IMR-90 (cell line): ENCODE measurements around the gene GPR3. TPM values are rescaled to one million over a fixed set of nuclear protein-coding genes. Genes with fewer than 3 reads are reported as not detected.

Source experiments
- ATAC-seq: fragments of 200-7000 bp; cut with Tn5 transposase; 2 replicates; pipeline ENCODE4 v1.9.1; 2020; ENCODE audit warnings: low read depth, mild to moderate bottlenecking, moderate library complexity
- BruUV-seq: library from RNA; stranded (reverse); fragments of 400-500 nt; replicated peaks from 2 replicates; lab custom pipeline; 2021; lab: Mats Ljungman, UMichigan
- CTCF ChIA-PET: fragments of 300-600 bp; formaldehyde crosslinking; extraction: SDS; loops from one replicate; lab custom pipeline; 2021; ENCODE audit warnings: antibody characterized with exemption; lab: Yijun Ruan, JAX
- POLR2A ChIA-PET: fragments of 300-600 bp; sonication (Branson Sonifier 250); formaldehyde crosslinking; loops from one replicate; lab custom pipeline; 2022; ENCODE audit warnings: antibody characterized with exemption; ENCODE audit not compliant: unreplicated experiment; lab: Charles Lee
- DNase-seq: peaks from one replicate; pipeline ENCODE4 v3.0.0; 2013
- H2AFZ ChIP-seq: replicated peaks from 2 replicates; pipeline ENCODE3; 2013; ENCODE audit warnings: low read length, mild to moderate bottlenecking; ENCODE audit not compliant: poor library complexity
- H2AK5ac ChIP-seq: 2 replicates; pipeline ENCODE4 v1.6.1; 2013; ENCODE audit warnings: low read depth, low read length, inconsistent platforms
- H2AK9ac ChIP-seq: replicated peaks from 2 replicates; pipeline ENCODE3; 2013; ENCODE audit warnings: mild to moderate bottlenecking, low read depth, low read length, moderate library complexity; ENCODE audit not compliant: poor library complexity
- H2BK120ac ChIP-seq: 2 replicates; pipeline ENCODE4 v1.6.1; 2013; ENCODE audit warnings: low read depth, low read length, inconsistent platforms
- H2BK15ac ChIP-seq: 3 replicates; pipeline ENCODE4 v1.6.1; 2013; ENCODE audit warnings: low read depth, low read length, inconsistent platforms
- H2BK20ac ChIP-seq: 2 replicates; pipeline ENCODE4 v1.6.1; 2013; ENCODE audit warnings: low read depth, mild to moderate bottlenecking, inconsistent platforms, low read length, moderate library complexity
- H2BK5ac ChIP-seq: 2 replicates; pipeline ENCODE4 v1.6.1; 2013; ENCODE audit warnings: mild to moderate bottlenecking, low read depth, low read length, inconsistent platforms; ENCODE audit not compliant: poor library complexity, severe bottlenecking
- H3K14ac ChIP-seq: replicated peaks from 2 replicates; pipeline ENCODE4 v1.6.1; 2013; ENCODE audit warnings: low read depth, low read length, inconsistent platforms
- H3K18ac ChIP-seq: 2 replicates; pipeline ENCODE4 v1.6.1; 2013; ENCODE audit warnings: low read depth, low read length, control low read depth
- H3K23ac ChIP-seq: 2 replicates; pipeline ENCODE4 v1.6.1; 2013; ENCODE audit warnings: low read depth, low read length, inconsistent platforms
- H3K27ac ChIP-seq: 2 replicates; pipeline ENCODE4 v1.5.1; 2013; ENCODE audit warnings: mild to moderate bottlenecking, control low read depth, low read length; ENCODE audit not compliant: insufficient read depth
- H3K27me3 ChIP-seq: 2 replicates; pipeline ENCODE4 v1.6.1; 2013; ENCODE audit warnings: low read length; ENCODE audit not compliant: control insufficient read depth, insufficient read depth
- H3K36me3 ChIP-seq: 2 replicates; pipeline ENCODE4 v1.6.1; 2013; ENCODE audit warnings: low read length, mixed read lengths; ENCODE audit not compliant: control insufficient read depth, insufficient read depth
- H3K4ac ChIP-seq: 2 replicates; pipeline ENCODE4 v1.6.1; 2013; ENCODE audit warnings: low read depth, low read length, inconsistent platforms
- H3K4me1 ChIP-seq: 2 replicates; pipeline ENCODE4 v1.6.1; 2013; ENCODE audit warnings: low read length, mixed read lengths; ENCODE audit not compliant: control insufficient read depth, insufficient read depth
- H3K4me2 ChIP-seq: 2 replicates; pipeline ENCODE4 v1.6.1; 2013; ENCODE audit warnings: low read depth, mild to moderate bottlenecking, control low read depth, low read length, moderate library complexity
- H3K4me3 ChIP-seq: 2 replicates; pipeline ENCODE4 v1.5.1; 2013; ENCODE audit warnings: low read depth, mild to moderate bottlenecking, control low read depth, low read length, moderate library complexity; ENCODE audit not compliant: insufficient read depth
- H3K56ac ChIP-seq: 2 replicates; pipeline ENCODE4 v1.6.1; 2013; ENCODE audit warnings: low read length, inconsistent platforms; ENCODE audit not compliant: insufficient read depth; ENCODE audit errors: extremely low read depth
- H3K79me1 ChIP-seq, 2 experiments: 2 replicates each; pipeline ENCODE4 v1.6.1; 2013; ENCODE audit warnings: low read length in 2 of 2, inconsistent platforms in 1 of 2, low read depth in 1 of 2
- H3K9ac ChIP-seq: 2 replicates; pipeline ENCODE4 v1.6.1; 2013; ENCODE audit warnings: low read depth, low read length, control low read depth
- H3K9me1 ChIP-seq: 2 replicates; pipeline ENCODE4 v1.6.1; 2013; ENCODE audit warnings: low read length, inconsistent platforms; ENCODE audit not compliant: insufficient read depth
- H3K9me3 ChIP-seq: 2 replicates; pipeline ENCODE4 v1.6.1; 2013; ENCODE audit warnings: low read length; ENCODE audit not compliant: control insufficient read depth, insufficient read depth
- H4K20me1 ChIP-seq: 2 replicates; pipeline ENCODE4 v1.6.1; 2013; ENCODE audit warnings: low read length, inconsistent platforms; ENCODE audit not compliant: insufficient read depth
- H4K5ac ChIP-seq: 2 replicates; pipeline ENCODE4 v1.6.1; 2013; ENCODE audit warnings: mild to moderate bottlenecking, low read depth, low read length, control low read depth
- H4K8ac ChIP-seq, 2 experiments: 2 replicates each; pipeline ENCODE4 v1.6.1; 2013; ENCODE audit warnings: low read depth in 2 of 2, low read length in 2 of 2, control low read depth in 1 of 2, inconsistent platforms in 1 of 2
- H4K91ac ChIP-seq: 2 replicates; pipeline ENCODE4 v1.6.1; 2013; ENCODE audit warnings: low read depth, low read length, inconsistent platforms; ENCODE audit not compliant: insufficient read depth
- BHLHE40 ChIP-seq: fragments of 150-350 bp; IDR thresholded peaks from 2 replicates; pipeline ENCODE4 v1.6.1; 2016; ENCODE audit warnings: mild to moderate bottlenecking, low read depth, low read length
- CEBPB ChIP-seq: IDR thresholded peaks from 2 replicates; pipeline ENCODE4 v1.6.1; 2012; ENCODE audit warnings: low read depth, low read length, improper control_type of control experiment
- CHD1 ChIP-seq: IDR thresholded peaks from 2 replicates; pipeline ENCODE4 v1.6.1; 2012; ENCODE audit warnings: low read depth, low read length, improper control_type of control experiment
- CTCF ChIP-seq: conservative IDR thresholded peaks from 2 replicates; pipeline ENCODE4 v1.5.1; 2012; ENCODE audit warnings: mild to moderate bottlenecking, low read depth, low read length, improper control_type of control experiment
- FOS ChIP-seq: fragments of 150-350 bp; IDR thresholded peaks from 2 replicates; pipeline ENCODE4 v1.6.1; 2016; ENCODE audit warnings: low read depth, low read length
- MAFK ChIP-seq: IDR thresholded peaks from 2 replicates; pipeline ENCODE4 v1.6.1; 2012; ENCODE audit warnings: low read depth, low read length, improper control_type of control experiment
- MAZ ChIP-seq: IDR thresholded peaks from 2 replicates; pipeline ENCODE4 v1.6.1; 2012; ENCODE audit warnings: low read depth, mild to moderate bottlenecking, low read length, improper control_type of control experiment, moderate library complexity, borderline replicate concordance
- MXI1 ChIP-seq: IDR thresholded peaks from 2 replicates; pipeline ENCODE4 v1.6.1; 2012; ENCODE audit warnings: low read depth, mild to moderate bottlenecking, low read length, moderate library complexity, borderline replicate concordance
- NFE2L2 ChIP-seq: fragments of 150-350 bp; IDR thresholded peaks from 2 replicates; pipeline ENCODE4 v1.6.1; 2016; ENCODE audit warnings: low read depth, mild to moderate bottlenecking, low read length
- RAD21 ChIP-seq: IDR thresholded peaks from 2 replicates; pipeline ENCODE4 v1.6.1; 2012; ENCODE audit warnings: low read length, improper control_type of control experiment
- RCOR1 ChIP-seq: IDR thresholded peaks from 2 replicates; pipeline ENCODE4 v1.6.1; 2012; ENCODE audit warnings: mild to moderate bottlenecking, low read length, improper control_type of control experiment; ENCODE audit not compliant: insufficient replicate concordance
- RFX5 ChIP-seq: IDR thresholded peaks from 2 replicates; pipeline ENCODE4 v1.8.0; 2012; ENCODE audit warnings: low read depth, mild to moderate bottlenecking, low read length, moderate library complexity
- WGBS, 2 experiments: methylation state at CpG; one replicate each; pipeline versions ENCODE4 v1.1.5 to v1.1.7; 2013; ENCODE audit warnings: missing lambda C conversion rate in 2 of 2; ENCODE audit not compliant: insufficient read length in 1 of 2; ENCODE audit errors: extremely low coverage in 2 of 2; 5-methylcytosine and 5-hydroxymethylcytosine counted together
- dilution Hi-C: fragments of 300-500 bp; cut with HindIII; formaldehyde crosslinking; loops from one replicate; pipeline ENCODE4 v1.14.3; 2018; ENCODE audit warnings: low sequenced_read_pairs; ENCODE audit not compliant: unreplicated experiment
- in situ Hi-C: fragments of 300-500 bp; cut with MboI; formaldehyde crosslinking; loops from 3 replicates; pipeline ENCODE4 v1.14.3; 2019; ENCODE audit warnings: low sequenced_read_pairs, inconsistent platforms, mixed read lengths
- intact Hi-C: fragments of 100-400 bp; cut with micrococcal nuclease; formaldehyde crosslinking; loops from 2 replicates; pipeline ENCODE4 v1.10.0; 2022
- polyA plus RNA-seq, 3 experiments: library from polyadenylated mRNA; depleted of rRNA; stranded (reverse); fragments of >200 nt; gene quantifications; 2 replicates each; pipeline ENCODE4 v1.2.3, GENCODE V29; 2012; ENCODE audit warnings: low replicate concordance in 1 of 3
- total RNA-seq: library from RNA; depleted of rRNA; stranded (reverse); fragments of >200 nt; gene quantifications from 2 replicates; pipeline ENCODE4 v1.2.3, GENCODE V29; 2012

GPR3 gene
- total and polyA plus RNA-seq, 2 of the 4 experiments (the other 2 are of a cell fraction) = 0.72 to 4.8 TPM

- CTCF ChIA-PET = interaction anchor here (0.8 kb wide), 1 partner anchor 45 kb away, joined by 3 read pairs; no protein-coding TSS in a partner anchor
- Histone ChIP-seq H3K4ac (no peak overlapping the region), H2BK15ac (no peak overlapping the region), H2BK120ac (no peak overlapping the region), H3K56ac (no peak overlapping the region), H2BK20ac (no peak overlapping the region), H3K79me1 (peaks cover 32 to 34% of the 10 kb centered on the region in 2 experiments), H3K9ac (no peak overlapping the region), H3K4me2 (no peak overlapping the region), H4K91ac (no peak overlapping the region), H3K36me3 (peaks cover 70% of the 10 kb centered on the region), H3K23ac (no peak overlapping the region), H3K14ac (no peak overlapping the region), H4K20me1 (no peaks in the 10 kb centered on the region), H3K18ac (no peak overlapping the region), H4K8ac (no peak overlapping the region), H3K27ac (no peak overlapping the region), H3K4me3 (no peak overlapping the region), H3K27me3 (no peaks in the 10 kb centered on the region), H3K4me1 (no peaks in the 10 kb centered on the region), H2AFZ (no peak overlapping the region), H2AK5ac (no peak overlapping the region), H2BK5ac (no peak overlapping the region), H2AK9ac (no peak overlapping the region), H3K9me3 (no peaks in the 10 kb centered on the region), H4K5ac (no peak overlapping the region), H3K9me1 (no peaks in the 10 kb centered on the region)
- no peak for DNase-seq
- dilution Hi-C loops (no loop called here), in situ Hi-C loops (loop anchor here (10.0 kb wide), 1 partner anchor 254 kb away; no protein-coding TSS in a partner anchor), intact Hi-C loops (no loop called here)
- BruUV-seq = no TSS peak
- no peak for ATAC-seq
- POLR2A ChIA-PET = no interaction called here
- no peak for TF ChIP-seq NFE2L2
- no peak for TF ChIP-seq FOS
- TF ChIP-seq MAZ = no peak
- no peak for TF ChIP-seq MXI1
- TF ChIP-seq CHD1 = no peak
- no peak for TF ChIP-seq BHLHE40
- no peak for TF ChIP-seq RCOR1
- no peak for TF ChIP-seq RAD21
- no peak for TF ChIP-seq RFX5
- TF ChIP-seq CEBPB = no peak
- no peak for TF ChIP-seq MAFK
- TF ChIP-seq CTCF = no peak
- no CpG with 5 or more reads among the region's 2 CpGs for WGBS, 2 experiments
These were observed 18.3 kb downstream of the GPR3 start for GRCh38 chr1:27410709-27411108.
